Embryonic facial prominence (tissue), 1 donor: ENCODE measurements around the gene HCRTR2.
A peak's percentile ranks its signal among the peaks of the same experiment; 100 is the strongest.
"Not testable (repeated sequence)": the region's sequence is repeated elsewhere in the genome, so short reads cannot be mapped to it uniquely, and the experiment has no call there.

ENCODE experiments used
- DNase-seq: peaks from one replicate; pipeline ENCODE4 v3.0.0-alpha.2; 2016; ENCODE audit errors: extremely low spot score

Gene HCRTR2

GRCh38 chr6:55174211-55175026, at the start of gene HCRTR2:
TSS of gene HCRTR2 (plus strand) at chr6:55174515. CDS start at chr6:55174588, 73 bp downstream.
- DNase-seq = no peak

GRCh38 chr6:55130806-55131324, 43.5 kb upstream of the HCRTR2 start:
- no peak for DNase-seq

- no peak for DNase-seq
Measured at GRCh38 chr6:55131616-55132015, 42.7 kb upstream of the HCRTR2 start.

- no peak for DNase-seq
Measured at GRCh38 chr6:55136916-55137315, 37.4 kb upstream of the HCRTR2 start.

- no peak for DNase-seq
Measured at GRCh38 chr6:55137929-55138693, 36.2 kb upstream of the HCRTR2 start.

GRCh38 chr6:55141611-55142010, 32.7 kb upstream of the HCRTR2 start:
- DNase-seq = no peak

- DNase-seq = no peak
Measured at GRCh38 chr6:55142610-55143009, 31.7 kb upstream of the HCRTR2 start.

GRCh38 chr6:55153284-55153683, 21.0 kb upstream of the HCRTR2 start:
- DNase-seq = no peak

GRCh38 chr6:55158784-55159183, 15.5 kb upstream of the HCRTR2 start:
- not testable (repeated sequence) for DNase-seq

GRCh38 chr6:55167860-55168259, 6.5 kb upstream of the HCRTR2 start:
- DNase-seq = no peak

- no peak for DNase-seq
Measured at GRCh38 chr6:55175078-55176049, 1.0 kb downstream of the HCRTR2 start.

GRCh38 chr6:55176958-55177357, 2.6 kb downstream of the HCRTR2 start:
- peak; percentile 14 for DNase-seq

GRCh38 chr6:55180258-55180657, 5.9 kb downstream of the HCRTR2 start:
- no peak for DNase-seq

GRCh38 chr6:55182016-55182650, 7.8 kb downstream of the HCRTR2 start:
- DNase-seq = no peak

GRCh38 chr6:55184782-55185530, 10.6 kb downstream of the HCRTR2 start:
- DNase-seq = no peak

- no peak for DNase-seq
Measured at GRCh38 chr6:55198715-55199114, 24.4 kb downstream of the HCRTR2 start.

GRCh38 chr6:55199239-55199638, 24.9 kb downstream of the HCRTR2 start:
- no peak for DNase-seq

- no peak for DNase-seq
Measured at GRCh38 chr6:55208478-55209458, 34.5 kb downstream of the HCRTR2 start.

- no peak for DNase-seq
Measured at GRCh38 chr6:55210952-55211351, 36.6 kb downstream of the HCRTR2 start.
